Astrocyte of the spinal cord (primary cell): ENCODE measurements around the gene MTREX.

Experiments used
- DNase-seq: peaks from one replicate; pipeline ENCODE4 v3.0.0; 2011; ENCODE audit warnings: low read depth, low spot score
- H3K4me3 ChIP-seq: 2 replicates; pipeline ENCODE4 v1.5.1; 2011; ENCODE audit warnings: low read depth, mild to moderate bottlenecking, low read length, moderate library complexity
- CTCF ChIP-seq: IDR thresholded peaks from 2 replicates; pipeline ENCODE4 v1.5.1; 2012; ENCODE audit warnings: low read depth, mild to moderate bottlenecking, low read length, inconsistent platforms
- in situ Hi-C: cut with HindIII; loops from 2 replicates; pipeline ENCODE4 v1.10.0; 2017; ENCODE audit warnings: low sequenced_read_pairs

Gene MTREX

GRCh38 chr5:55320571-55320970, 12.8 kb downstream of the MTREX start:
- in situ Hi-C loops = no loop called here
- no peak for DNase-seq
- no peak overlapping the region for H3K4me3 ChIP-seq
- TF ChIP-seq CTCF = no peak

DNA sequence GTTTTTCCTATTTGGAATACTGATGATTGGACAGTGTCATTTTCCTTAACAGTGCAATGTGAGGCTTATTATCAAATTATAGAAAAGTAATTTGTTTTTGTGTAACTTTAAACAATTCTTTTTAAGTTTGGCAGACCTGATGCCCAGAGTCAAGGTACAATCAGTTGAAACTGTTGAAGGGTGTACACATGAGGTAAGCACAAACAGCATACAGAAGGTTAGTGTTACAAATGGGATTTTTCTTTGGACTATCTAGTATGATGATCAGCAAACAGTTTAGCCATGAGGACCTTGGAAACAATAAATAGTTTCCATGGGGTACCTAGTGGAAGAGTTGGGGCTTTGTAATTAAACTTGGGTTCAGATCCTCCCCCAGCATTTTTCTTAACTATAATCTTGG, 16.2 kb downstream of the MTREX start:
- in situ Hi-C loops = no loop called here
- no peak for TF ChIP-seq CTCF
- H3K4me3 ChIP-seq = no peak overlapping the region
- no peak for DNase-seq

GRCh38 chr5:55324815-55325418, 17.1 kb downstream of the MTREX start:
- in situ Hi-C loops = no loop called here
- DNase-seq = peak; percentile 55

GRCh38 chr5:55325621-55326020, 17.8 kb downstream of the MTREX start:
- H3K4me3 ChIP-seq = no peak overlapping the region
- in situ Hi-C loops = no loop called here
- TF ChIP-seq CTCF = no peak
- DNase-seq = no peak

More at GRCh38 chr5:55324815-55325418, 17.1 kb downstream of the MTREX start:
- TF ChIP-seq CTCF = peak; percentile 61
- H3K4me3 ChIP-seq = no peak overlapping the region

DNA sequence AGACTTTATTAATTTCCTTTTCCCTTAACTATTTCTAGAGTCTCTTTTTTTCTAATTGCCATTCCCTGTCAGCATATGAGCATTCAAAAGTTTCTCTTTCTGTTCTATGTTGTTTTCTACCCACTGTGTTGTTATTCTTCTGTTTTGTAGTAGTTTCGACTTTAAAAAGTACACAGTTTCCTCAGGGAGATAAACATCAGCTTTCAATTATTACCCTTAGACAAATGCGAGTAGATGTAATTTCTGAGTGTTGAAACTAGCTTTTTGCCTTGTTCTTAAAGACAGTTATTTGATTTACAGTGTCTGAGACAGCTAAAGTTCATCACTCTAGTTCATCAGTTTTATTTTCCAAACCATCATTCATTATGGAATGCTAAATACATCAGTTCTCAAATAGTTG, 19.5 kb downstream of the MTREX start:
- no peak for TF ChIP-seq CTCF
- in situ Hi-C loops = no loop called here
- no peak for DNase-seq
- H3K4me3 ChIP-seq = no peak overlapping the region

- DNase-seq = no peak
- in situ Hi-C loops = no loop called here
- no peak for TF ChIP-seq CTCF
- no peak overlapping the region for H3K4me3 ChIP-seq
These were observed 23.5 kb downstream of the MTREX start for GRCh38 chr5:55331321-55331720.
